HUES48 (cell line): Measurements from ENCODE around the gene DNAJB14.

Experiments
- H3K27ac ChIP-seq: one replicate; pipeline ENCODE4 v1.7.0; 2013; ENCODE audit warnings: low read depth, low read length, inconsistent platforms
- H3K27me3 ChIP-seq: 2 replicates; pipeline ENCODE4 v1.6.1; 2013; ENCODE audit warnings: mild to moderate bottlenecking, low read length; ENCODE audit not compliant: control insufficient read depth, insufficient read depth
- H3K36me3 ChIP-seq: 2 replicates; pipeline ENCODE4 v1.6.1; 2013; ENCODE audit warnings: low read length; ENCODE audit not compliant: control insufficient read depth, insufficient read depth
- H3K4me1 ChIP-seq: 2 replicates; pipeline ENCODE4 v1.6.1; 2013; ENCODE audit warnings: mild to moderate bottlenecking, low read length; ENCODE audit not compliant: control insufficient read depth, insufficient read depth
- H3K4me3 ChIP-seq: 2 replicates; pipeline ENCODE4 v1.5.1; 2013; ENCODE audit warnings: mild to moderate bottlenecking, low read depth, low read length
- H3K9ac ChIP-seq: 2 replicates; pipeline ENCODE4 v1.6.1; 2013; ENCODE audit warnings: mild to moderate bottlenecking, low read depth, low read length, moderate library complexity
- H3K9me3 ChIP-seq: 2 replicates; pipeline ENCODE4 v1.6.1; 2013; ENCODE audit warnings: low read length; ENCODE audit not compliant: control insufficient read depth, insufficient read depth

Gene DNAJB14

DNA sequence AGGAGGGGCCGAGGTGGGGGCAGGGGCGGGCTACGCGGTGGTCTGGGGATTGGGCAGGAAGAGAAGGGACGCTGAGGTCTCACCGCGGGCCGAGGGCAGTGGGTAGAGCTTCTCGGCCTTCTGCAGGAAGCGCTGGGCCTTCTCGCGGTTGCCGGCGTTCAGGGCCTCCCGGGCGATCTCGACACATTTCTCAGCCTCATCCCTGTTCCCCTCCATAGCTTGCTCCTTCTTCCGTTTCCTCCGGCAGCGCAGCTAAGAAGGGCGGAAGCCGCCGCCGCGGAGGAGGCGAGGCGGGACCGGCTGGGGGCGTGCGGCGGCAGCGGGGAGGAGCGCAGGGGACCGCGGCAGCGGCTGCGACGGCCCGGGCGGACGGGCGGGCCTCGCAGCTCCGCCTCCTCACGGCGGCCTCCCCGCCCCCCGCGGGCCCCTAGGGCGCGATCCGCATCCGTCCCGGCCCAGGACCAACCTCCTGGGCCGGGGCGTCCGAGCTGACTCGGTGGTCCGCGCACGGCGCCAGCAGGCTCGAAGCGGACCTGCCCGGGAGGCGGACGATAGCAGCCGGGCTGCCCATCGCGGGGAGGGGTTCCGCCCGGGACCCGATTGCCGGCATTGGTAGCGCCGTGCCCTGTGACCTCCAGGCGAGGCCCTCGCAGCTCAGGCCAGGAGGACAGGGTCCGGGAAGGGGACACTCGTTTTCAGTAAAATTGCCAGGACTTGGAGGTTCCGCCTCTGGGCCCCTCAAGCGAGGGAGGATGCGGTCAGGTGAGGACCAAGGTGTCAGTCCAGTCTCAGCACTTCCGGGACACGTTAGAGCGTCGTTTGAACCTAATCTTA lies at the start of gene DNAJB14:
DNAJB14 (minus strand) TSS at position 263 of the 834 bp plus-strand sequence; CDS start at position 216, 47 bp downstream.
- H3K4me1 ChIP-seq, result peaks cover 40% of the 10 kb centered on the region; the same call in 1 of the 2 replicates
- H3K4me3 ChIP-seq, result peak within 1 kb of the TSS; percentile 99
- no peaks in the 10 kb centered on the region for H3K9me3 ChIP-seq
- H3K36me3 ChIP-seq, result peaks cover 21% of the 10 kb centered on the region
- peak within 1 kb of the TSS; percentile 81 for H3K9ac ChIP-seq
- peak within 1 kb of the TSS; percentile 94 for H3K27ac ChIP-seq
- H3K27me3 ChIP-seq, result no peaks in the 10 kb centered on the region

- H3K9me3 ChIP-seq, result no peaks in the 10 kb centered on the region
- no peaks in the 10 kb centered on the region for H3K27me3 ChIP-seq
- H3K27ac ChIP-seq, result no peak overlapping the region
- no peak overlapping the region for H3K9ac ChIP-seq
- H3K4me1 ChIP-seq, result no peaks in the 10 kb centered on the region
- no peak overlapping the region for H3K4me3 ChIP-seq
- H3K36me3 ChIP-seq, result no peaks in the 10 kb centered on the region
These were observed 45.3 kb upstream of the DNAJB14 start for GRCh38 chr4:99991741-99992140.

DNA sequence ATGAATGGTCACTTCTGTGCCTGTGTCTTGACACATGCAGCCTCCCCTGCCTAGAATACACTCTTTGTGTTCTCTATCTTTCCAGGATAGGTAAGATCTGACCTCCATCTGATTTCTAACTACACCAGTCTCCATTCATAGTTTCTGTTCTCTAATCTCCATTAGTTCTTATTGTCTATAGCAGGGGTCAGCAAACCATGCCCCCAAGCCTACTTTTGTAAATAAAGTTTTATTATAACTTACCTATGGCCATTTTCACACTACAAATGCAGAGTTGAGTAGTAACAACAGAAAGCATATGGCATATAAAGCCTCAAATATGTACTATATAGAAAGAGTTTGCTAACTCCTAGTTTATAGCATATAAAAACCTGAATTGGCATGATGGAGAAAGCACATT lies 41.3 kb upstream of the DNAJB14 start:
- H3K9ac ChIP-seq, result no peak overlapping the region
- no peaks in the 10 kb centered on the region for H3K9me3 ChIP-seq
- H3K4me3 ChIP-seq, result no peak overlapping the region
- no peaks in the 10 kb centered on the region for H3K36me3 ChIP-seq
- H3K27me3 ChIP-seq, result no peaks in the 10 kb centered on the region
- no peaks in the 10 kb centered on the region for H3K4me1 ChIP-seq
- H3K27ac ChIP-seq, result no peak overlapping the region

DNA sequence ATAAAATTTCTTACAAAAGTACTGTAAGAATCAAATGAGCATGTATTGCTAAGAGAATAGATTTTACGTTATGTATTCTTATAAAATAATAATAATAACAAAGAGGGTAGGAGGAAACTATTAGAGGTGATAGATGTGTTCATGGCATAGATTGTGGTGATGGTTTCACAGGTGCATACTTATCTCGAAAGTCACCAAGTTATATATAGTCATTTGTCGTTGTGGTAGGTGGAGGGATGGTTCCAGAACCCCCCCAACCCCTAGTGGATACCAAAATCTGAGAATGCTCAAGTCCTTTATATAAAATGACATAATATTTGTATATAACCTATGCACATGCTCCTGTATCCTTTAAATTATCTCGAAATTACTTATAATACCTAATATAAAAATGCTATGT lies 40.4 kb upstream of the DNAJB14 start:
- Histone ChIP-seq H3K27me3 (no peaks in the 10 kb centered on the region), H3K4me3 (no peak overlapping the region), H3K9me3 (no peaks in the 10 kb centered on the region), H3K4me1 (no peaks in the 10 kb centered on the region), H3K36me3 (no peaks in the 10 kb centered on the region), H3K9ac (no peak overlapping the region), H3K27ac (no peak overlapping the region)

DNA sequence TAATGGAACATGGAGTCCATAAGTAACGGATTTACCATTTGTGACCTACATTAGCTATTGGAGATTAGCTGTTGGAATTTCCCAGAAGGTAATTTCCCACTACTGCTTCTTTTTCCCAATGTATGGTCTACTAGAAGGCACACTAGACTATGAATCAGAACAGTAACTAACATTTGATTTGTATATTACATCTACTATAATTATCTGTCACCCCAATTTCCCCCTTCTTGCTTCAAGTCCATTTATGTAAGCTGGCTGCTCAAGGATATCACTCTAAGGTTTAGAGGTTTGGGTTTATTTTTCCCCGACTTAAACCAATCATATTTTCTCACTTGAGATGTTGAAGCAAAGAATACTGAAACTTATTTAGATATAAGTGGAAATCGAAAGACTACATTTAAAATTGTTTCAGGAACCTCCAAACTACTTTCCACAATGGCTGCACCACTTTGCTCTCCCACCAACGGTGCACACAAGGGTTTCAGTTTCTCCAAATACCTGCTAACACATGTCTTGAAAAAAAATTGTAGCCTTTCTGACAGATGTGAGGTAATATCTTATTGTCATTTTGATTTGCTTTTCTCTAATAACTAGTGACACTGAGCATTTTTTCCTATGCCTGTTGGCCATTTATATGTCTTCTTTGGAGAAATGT lies 37.0 kb upstream of the DNAJB14 start:
- Histone ChIP-seq H3K4me1 (no peaks in the 10 kb centered on the region), H3K9me3 (no peaks in the 10 kb centered on the region), H3K9ac (no peak overlapping the region), H3K4me3 (no peak overlapping the region), H3K27ac (no peak overlapping the region), H3K36me3 (no peaks in the 10 kb centered on the region), H3K27me3 (no peaks in the 10 kb centered on the region)

GRCh38 chr4:99979872-99980271 lies 33.5 kb upstream of the DNAJB14 start:
- Histone ChIP-seq H3K36me3 (no peaks in the 10 kb centered on the region), H3K9me3 (no peaks in the 10 kb centered on the region), H3K27me3 (no peaks in the 10 kb centered on the region), H3K9ac (no peak overlapping the region), H3K27ac (no peak overlapping the region), H3K4me1 (no peaks in the 10 kb centered on the region), H3K4me3 (no peak overlapping the region)

- H3K9ac ChIP-seq, result no peak overlapping the region
- no peak overlapping the region for H3K27ac ChIP-seq
- no peak overlapping the region for H3K4me3 ChIP-seq
- no peaks in the 10 kb centered on the region for H3K36me3 ChIP-seq
- no peaks in the 10 kb centered on the region for H3K9me3 ChIP-seq
- H3K4me1 ChIP-seq, result peaks cover 5% of the 10 kb centered on the region; the same call in 1 of the 2 replicates
- no peaks in the 10 kb centered on the region for H3K27me3 ChIP-seq
These were observed 25.2 kb upstream of the DNAJB14 start for GRCh38 chr4:99971453-99972111.

DNA sequence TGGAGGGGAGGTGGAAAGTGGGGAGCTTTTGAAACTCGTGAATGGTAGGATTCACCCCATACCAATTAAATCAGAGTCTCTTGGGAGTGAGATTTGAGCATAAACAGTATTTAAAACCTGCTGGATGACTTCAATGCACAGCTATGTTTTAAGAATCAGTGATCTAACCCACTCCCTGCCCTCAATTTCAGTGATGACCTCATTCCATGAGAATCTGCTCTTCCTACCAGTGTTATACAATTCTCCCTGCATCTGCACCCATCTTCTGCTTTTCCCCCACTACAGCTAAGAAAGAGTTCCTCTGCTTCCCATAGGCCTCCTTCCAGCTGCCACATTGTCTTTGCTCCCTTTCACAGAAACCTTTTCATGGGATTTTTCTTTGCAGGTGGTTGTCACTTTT lies 21.9 kb upstream of the DNAJB14 start:
- Histone ChIP-seq H3K9me3 (no peaks in the 10 kb centered on the region), H3K9ac (peak overlapping the region; percentile 20; the same call in 1 of the 2 replicates), H3K36me3 (no peaks in the 10 kb centered on the region), H3K4me3 (no peak overlapping the region), H3K27ac (no peak overlapping the region), H3K27me3 (no peaks in the 10 kb centered on the region), H3K4me1 (peaks cover 5% of the 10 kb centered on the region; the same call in 1 of the 2 replicates)

DNA sequence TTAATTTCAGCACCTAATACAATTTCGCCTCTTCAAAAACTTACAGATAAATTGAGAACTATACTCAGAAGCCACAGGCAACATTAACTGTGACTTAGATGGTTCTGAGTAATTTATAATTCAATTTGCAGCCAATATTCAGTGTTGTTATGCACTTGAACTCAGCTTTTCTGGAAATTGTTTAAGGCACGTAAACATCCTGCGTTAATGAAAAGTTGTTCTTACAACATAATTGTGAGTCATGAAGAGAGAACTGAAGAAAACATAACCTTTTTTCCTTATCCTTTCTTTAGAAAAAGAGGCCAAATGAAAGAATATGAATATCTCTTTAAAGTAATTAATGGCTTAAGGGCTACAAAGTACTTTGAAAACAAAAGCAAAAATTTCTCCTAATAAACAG lies 20.3 kb upstream of the DNAJB14 start:
- Histone ChIP-seq H3K9ac (no peak overlapping the region), H3K4me1 (peaks cover 5% of the 10 kb centered on the region; the same call in 1 of the 2 replicates), H3K27me3 (no peaks in the 10 kb centered on the region), H3K36me3 (no peaks in the 10 kb centered on the region), H3K4me3 (no peak overlapping the region), H3K27ac (no peak overlapping the region), H3K9me3 (no peaks in the 10 kb centered on the region)

GRCh38 chr4:99965674-99966350 lies 19.4 kb upstream of the DNAJB14 start:
- no peak overlapping the region for H3K27ac ChIP-seq
- H3K27me3 ChIP-seq, result no peaks in the 10 kb centered on the region
- no peaks in the 10 kb centered on the region for H3K9me3 ChIP-seq
- no peak overlapping the region for H3K9ac ChIP-seq
- no peak overlapping the region for H3K4me3 ChIP-seq
- no peaks in the 10 kb centered on the region for H3K36me3 ChIP-seq
- H3K4me1 ChIP-seq, result peaks cover 5% of the 10 kb centered on the region; the same call in 1 of the 2 replicates
